ENCODE measurements around the gene ZNF385B. TPM values are rescaled to one million over a fixed set of nuclear protein-coding genes. Genes with fewer than 3 reads are reported as not detected.
A peak's percentile ranks its signal among the peaks of the same experiment; 100 is the strongest.

Gene ZNF385B
- total RNA-seq, 1 experiment from 2014 or later: 2.2 TPM

GRCh38 chr2:179898873-179899272 lies 37.5 kb upstream of the ZNF385B start:
- CTCF ChIA-PET: interaction anchor here (0.6 to 2.4 kb wide), 23 partner anchors 8 to 1798 kb away, joined by 3 to 23 read pairs (median 4); partner anchors contain the start of gene ZNF385B
- TF ChIP-seq NFYB (CRISPR knock-in tag; conservative IDR thresholded peaks at IDR 0.05; ENCODE audit: low read depth): no peak
- TF ChIP-seq CTCF (IDR thresholded peaks at IDR 0.05): 0 out of 2 replicates have a peak, but pooled peaks have one; percentile 35

DNA sequence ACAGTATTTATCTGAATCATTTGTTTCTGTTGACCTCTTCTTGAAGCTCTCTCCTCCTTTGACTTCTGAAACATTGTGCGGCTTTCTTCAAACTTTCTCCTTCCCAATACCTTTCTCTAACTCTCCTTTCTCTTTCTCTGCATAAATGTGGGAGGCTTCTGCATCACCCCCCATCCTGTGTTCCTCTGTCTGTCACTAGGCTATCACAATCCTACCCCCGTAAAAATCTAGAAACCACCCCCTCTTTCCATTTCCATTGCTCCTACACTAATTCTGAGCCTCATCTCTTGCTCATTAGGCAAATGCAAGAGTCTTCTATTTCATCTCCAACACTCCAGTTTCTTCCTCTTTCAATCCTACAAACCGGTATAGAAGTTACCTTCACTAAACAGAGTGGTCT lies 32.2 kb upstream of the ZNF385B start:
- peaks cover 10% of the 10 kb centered on the region for H3K36me3 Mint-ChIP-seq
- H3K27me3 Mint-ChIP-seq (ENCODE audit: low read depth): no peaks in the 10 kb centered on the region
- DNase-seq (ENCODE audit: low spot score): no peak
- POLR2A ChIA-PET: no interaction called here
- no peak overlapping the region for H3K4me3 Mint-ChIP-seq
- peaks cover 2% of the 10 kb centered on the region for H3K4me1 Mint-ChIP-seq
- ATAC-seq: no peak
- peaks cover 12% of the 10 kb centered on the region for H3K9me3 Mint-ChIP-seq
- CTCF ChIA-PET: no interaction called here
- no peak overlapping the region for H3K27ac Mint-ChIP-seq
- TF ChIP-seq IRF1 (CRISPR knock-in tag; IDR thresholded peaks at IDR 0.05) (no peak), NR1H2 (CRISPR knock-in tag; IDR thresholded peaks at IDR 0.05) (no peak), ZNF532 (CRISPR knock-in tag; IDR thresholded peaks at IDR 0.05; ENCODE audit: borderline replicate concordance) (no peak), PRRX2 (CRISPR knock-in tag; IDR thresholded peaks at IDR 0.05) (no peak), HMGXB4 (CRISPR knock-in tag; IDR thresholded peaks at IDR 0.05) (no peak), SMAD3 (CRISPR knock-in tag; IDR thresholded peaks at IDR 0.05; ENCODE audit: borderline replicate concordance) (no peak), TEAD4 (CRISPR knock-in tag; IDR thresholded peaks at IDR 0.05) (no peak), ZNF138 (CRISPR knock-in tag; conservative IDR thresholded peaks at IDR 0.05) (no peak), ARID4B (CRISPR knock-in tag; IDR thresholded peaks at IDR 0.05; ENCODE audit: borderline replicate concordance) (no peak), ZNF416 (CRISPR knock-in tag; IDR thresholded peaks at IDR 0.05) (no peak), NR3C1 (CRISPR knock-in tag; conservative IDR thresholded peaks at IDR 0.05; ENCODE audit: low read depth) (no peak), TEAD1 (CRISPR knock-in tag; IDR thresholded peaks at IDR 0.05) (no peak), PREB (CRISPR knock-in tag; IDR thresholded peaks at IDR 0.05; ENCODE audit: borderline replicate concordance) (no peak), AFF4 (CRISPR knock-in tag; IDR thresholded peaks at IDR 0.05; ENCODE audit: borderline replicate concordance) (no peak)

More at GRCh38 chr2:179898873-179899272, 37.5 kb upstream of the ZNF385B start:
- peak; percentile 100 for ATAC-seq
- POLR2A ChIA-PET: interaction anchor here (1.0 kb wide), 1 partner anchor 38 kb away, joined by 3 read pairs; the partner anchor contains the start of gene ZNF385B
- peak; percentile 67 for DNase-seq (ENCODE audit: low spot score)
- Mint-ChIP-seq H3K27ac (no peak overlapping the region), H3K9me3 (peaks cover 14% of the 10 kb centered on the region), H3K36me3 (peaks cover 7% of the 10 kb centered on the region), H3K4me3 (no peak overlapping the region), H3K27me3 (ENCODE audit: low read depth) (no peaks in the 10 kb centered on the region), H3K4me1 (peaks cover 4% of the 10 kb centered on the region)
